IPS-15b (cell line): Measurements from ENCODE around the gene YAF2.

Experiments used
- H3K27me3 ChIP-seq: one replicate; pipeline ENCODE4 v1.6.1; 2013; ENCODE audit warnings: low read length; ENCODE audit not compliant: control insufficient read depth, insufficient read depth
- H3K36me3 ChIP-seq: one replicate; pipeline ENCODE4 v1.6.1; 2013; ENCODE audit warnings: low read length; ENCODE audit not compliant: control insufficient read depth, insufficient read depth
- H3K4me1 ChIP-seq: one replicate; pipeline ENCODE4 v1.6.1; 2013; ENCODE audit warnings: mild to moderate bottlenecking, low read length; ENCODE audit not compliant: control insufficient read depth, insufficient read depth
- H3K4me3 ChIP-seq: one replicate; pipeline ENCODE4 v1.5.1; 2013; ENCODE audit warnings: low read depth, low read length
- H3K9ac ChIP-seq: one replicate; pipeline ENCODE4 v1.6.1; 2013; ENCODE audit warnings: low read depth, mild to moderate bottlenecking, low read length
- H3K9me3 ChIP-seq: one replicate; pipeline ENCODE4 v1.6.1; 2013; ENCODE audit warnings: mild to moderate bottlenecking, low read length; ENCODE audit not compliant: control insufficient read depth, insufficient read depth

Gene YAF2

DNA sequence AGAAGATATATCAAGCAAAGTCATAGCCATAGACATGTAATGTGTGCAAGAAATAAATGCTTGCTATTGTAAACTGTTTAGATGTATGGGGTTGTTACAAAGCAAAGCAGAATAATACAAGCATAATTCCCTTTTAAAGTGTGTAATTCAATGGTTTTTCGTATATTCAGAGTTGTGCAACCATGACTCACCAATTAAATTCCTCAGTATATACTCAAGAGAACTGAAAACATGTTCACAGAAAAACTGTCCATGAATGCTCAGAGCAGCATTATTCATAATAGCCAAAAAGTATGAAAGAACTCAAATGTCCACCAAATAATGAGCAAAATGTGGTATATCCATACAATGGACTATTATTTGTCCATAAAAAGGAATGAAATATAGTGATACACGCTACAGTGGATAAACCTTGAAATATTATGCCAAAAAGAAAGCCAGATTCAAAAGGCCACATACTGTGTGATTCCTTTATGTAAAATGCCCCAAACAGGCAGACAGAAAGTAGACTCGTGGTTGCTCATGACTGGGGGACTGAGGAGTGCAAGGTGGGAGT, 102.7 kb downstream of the YAF2 start:
- H3K36me3 ChIP-seq: no peaks in the 10 kb centered on the region
- no peaks in the 10 kb centered on the region for H3K9me3 ChIP-seq
- no peaks in the 10 kb centered on the region for H3K27me3 ChIP-seq
- no peak overlapping the region for H3K4me3 ChIP-seq
- H3K4me1 ChIP-seq: no peaks in the 10 kb centered on the region
- H3K9ac ChIP-seq: no peak overlapping the region

DNA sequence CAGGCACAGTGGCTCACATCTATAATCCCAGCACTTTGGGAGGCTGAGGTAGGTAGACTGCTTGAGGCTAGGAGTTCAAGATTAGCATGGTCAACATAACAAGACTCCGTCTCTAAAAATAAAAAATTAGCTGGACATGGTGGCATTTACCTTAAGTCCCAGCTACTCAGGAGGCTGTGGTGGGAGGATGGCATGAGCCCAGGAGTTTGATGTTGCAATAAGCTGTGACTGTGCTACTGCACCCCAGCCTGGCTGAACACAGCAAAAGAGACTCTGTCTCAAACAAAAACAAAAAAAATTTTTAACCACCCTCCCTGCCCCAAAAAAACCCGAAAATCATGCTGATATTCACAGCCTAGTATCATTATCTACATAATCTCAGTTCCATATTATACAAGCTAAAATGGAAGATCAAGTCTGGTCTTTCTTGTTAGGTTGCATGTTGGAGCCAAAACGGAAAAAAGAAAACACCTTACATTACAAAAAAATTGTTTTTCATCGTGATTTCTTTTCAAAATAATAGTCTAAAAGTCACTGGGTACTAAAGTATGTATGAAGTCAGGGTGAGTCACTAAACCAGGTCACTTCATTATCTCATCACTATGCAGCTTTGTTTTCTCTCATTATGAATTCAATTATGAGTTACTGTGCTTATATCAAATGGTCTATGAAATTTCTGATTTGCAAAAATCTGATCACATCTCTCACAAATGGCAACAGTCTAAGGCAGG, 107.2 kb downstream of the YAF2 start:
- no peaks in the 10 kb centered on the region for H3K9me3 ChIP-seq
- no peak overlapping the region for H3K4me3 ChIP-seq
- no peaks in the 10 kb centered on the region for H3K4me1 ChIP-seq
- H3K27me3 ChIP-seq: no peaks in the 10 kb centered on the region
- no peak overlapping the region for H3K9ac ChIP-seq
- no peaks in the 10 kb centered on the region for H3K36me3 ChIP-seq

DNA sequence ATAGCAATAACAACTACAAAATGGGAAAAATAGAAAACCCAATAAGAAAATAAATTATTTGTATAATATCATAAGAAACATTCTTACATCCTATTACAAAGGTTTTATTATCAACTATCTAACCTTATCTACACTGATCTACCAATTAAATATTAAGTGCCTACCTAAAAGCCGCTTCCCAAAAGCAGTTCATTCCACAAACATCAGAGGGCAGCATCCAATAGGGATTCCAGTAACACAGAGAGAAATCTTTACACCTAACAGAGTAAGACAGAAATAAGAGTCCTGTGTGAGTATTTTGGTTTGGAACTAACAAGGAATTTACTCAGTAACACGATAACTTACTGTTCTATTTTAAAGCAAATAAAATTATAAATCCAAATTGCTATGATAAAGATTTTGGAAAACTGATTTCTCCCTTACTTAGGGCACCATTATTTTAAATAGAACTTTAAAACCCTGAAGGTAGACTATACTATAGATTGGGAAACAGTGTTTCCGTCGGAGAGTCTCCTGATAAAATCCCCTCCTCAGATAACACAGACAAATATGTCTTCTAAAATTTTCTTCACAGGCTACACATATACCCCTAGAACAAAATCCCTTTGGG, 108.3 kb downstream of the YAF2 start:
- H3K9ac ChIP-seq: no peak overlapping the region
- H3K4me1 ChIP-seq: peaks cover 9% of the 10 kb centered on the region
- H3K36me3 ChIP-seq: no peaks in the 10 kb centered on the region
- H3K9me3 ChIP-seq: no peaks in the 10 kb centered on the region
- H3K4me3 ChIP-seq: no peak overlapping the region
- H3K27me3 ChIP-seq: no peaks in the 10 kb centered on the region

DNA sequence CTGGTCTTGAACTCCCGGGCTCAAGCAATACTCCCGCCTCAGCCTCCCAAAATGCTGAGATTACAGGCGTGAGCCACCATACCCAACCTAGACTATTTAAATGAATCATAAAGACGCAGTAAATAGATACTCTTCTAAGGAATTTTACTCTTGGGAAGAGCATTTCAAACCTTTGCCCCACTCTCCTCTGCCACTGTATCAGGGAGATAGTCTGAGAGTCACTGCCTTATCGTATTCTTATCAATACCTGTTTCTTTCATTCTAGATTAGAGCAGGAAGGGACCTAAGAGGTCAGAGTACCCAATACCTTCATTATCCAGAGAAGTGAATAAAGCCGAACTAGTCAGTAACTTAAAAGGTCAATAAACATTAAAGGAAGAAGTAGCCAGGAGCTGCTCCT, 109.2 kb downstream of the YAF2 start:
- Histone ChIP-seq H3K9ac (no peak overlapping the region), H3K4me1 (peaks cover 10% of the 10 kb centered on the region), H3K36me3 (no peaks in the 10 kb centered on the region), H3K27me3 (no peaks in the 10 kb centered on the region), H3K9me3 (no peaks in the 10 kb centered on the region), H3K4me3 (no peak overlapping the region)

DNA sequence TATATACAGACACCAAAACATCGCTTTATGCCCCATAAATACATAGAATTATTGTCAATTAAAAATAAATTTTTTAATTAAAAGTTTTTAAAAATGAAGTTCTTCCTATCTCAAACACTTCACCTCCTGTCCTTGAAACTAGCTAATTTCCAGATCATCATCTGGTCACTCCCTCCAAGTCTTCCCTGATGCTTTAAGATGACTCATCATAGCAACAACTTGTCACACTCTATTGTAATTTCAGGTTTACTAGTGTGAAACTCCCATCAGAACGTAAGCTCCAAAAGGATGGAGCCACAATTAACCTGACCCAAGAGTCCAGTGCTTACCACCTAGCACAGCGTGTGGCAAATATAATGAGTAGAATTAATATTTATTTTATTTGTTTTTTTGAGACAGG, 109.7 kb downstream of the YAF2 start:
- H3K4me3 ChIP-seq: no peak overlapping the region
- peaks cover 10% of the 10 kb centered on the region for H3K4me1 ChIP-seq
- no peaks in the 10 kb centered on the region for H3K9me3 ChIP-seq
- no peak overlapping the region for H3K9ac ChIP-seq
- H3K27me3 ChIP-seq: no peaks in the 10 kb centered on the region
- no peaks in the 10 kb centered on the region for H3K36me3 ChIP-seq

DNA sequence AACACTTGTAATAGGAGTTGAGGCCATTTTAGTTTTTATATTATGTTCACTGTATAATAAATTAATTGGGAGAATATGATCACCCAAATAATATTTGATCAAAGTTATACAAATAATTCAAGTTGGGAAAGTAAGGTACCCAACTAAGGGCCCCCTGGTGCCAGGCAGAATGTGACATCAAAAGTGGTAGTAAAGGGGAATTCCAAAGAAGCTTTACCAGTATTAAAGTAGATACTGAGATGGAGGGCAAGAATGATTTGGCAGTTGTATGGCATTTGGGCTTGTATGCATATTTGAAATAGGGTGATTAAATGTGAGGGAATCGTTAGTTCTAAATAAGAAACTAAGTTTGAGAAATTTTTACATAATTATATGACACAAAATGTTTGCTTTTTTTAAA, 111.1 kb downstream of the YAF2 start:
- no peak overlapping the region for H3K9ac ChIP-seq
- H3K9me3 ChIP-seq: no peaks in the 10 kb centered on the region
- H3K4me1 ChIP-seq: peaks cover 10% of the 10 kb centered on the region
- no peak overlapping the region for H3K4me3 ChIP-seq
- H3K36me3 ChIP-seq: no peaks in the 10 kb centered on the region
- no peaks in the 10 kb centered on the region for H3K27me3 ChIP-seq

DNA sequence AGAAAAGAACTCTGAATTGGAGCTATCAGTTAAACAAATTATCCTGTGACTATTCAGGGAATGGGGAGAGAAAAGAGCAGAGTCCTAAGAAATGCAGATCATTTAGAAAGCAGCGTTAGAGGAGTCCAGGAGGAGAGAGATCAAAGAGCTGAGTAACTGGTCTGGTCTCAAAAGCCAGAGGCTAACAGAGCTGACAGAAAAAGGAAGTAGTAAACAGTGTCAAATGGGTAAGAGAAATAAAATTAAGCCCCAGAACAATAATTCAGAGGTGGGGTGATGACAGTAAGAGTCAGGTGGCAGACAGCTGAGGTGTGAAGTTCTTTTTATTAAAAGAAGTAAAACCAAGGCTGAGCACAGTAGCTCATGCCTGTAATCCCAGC, 112.7 kb downstream of the YAF2 start:
- Histone ChIP-seq H3K27me3 (no peaks in the 10 kb centered on the region), H3K36me3 (no peaks in the 10 kb centered on the region), H3K4me3 (no peak overlapping the region), H3K4me1 (peaks cover 10% of the 10 kb centered on the region), H3K9ac (no peak overlapping the region), H3K9me3 (no peaks in the 10 kb centered on the region)

DNA sequence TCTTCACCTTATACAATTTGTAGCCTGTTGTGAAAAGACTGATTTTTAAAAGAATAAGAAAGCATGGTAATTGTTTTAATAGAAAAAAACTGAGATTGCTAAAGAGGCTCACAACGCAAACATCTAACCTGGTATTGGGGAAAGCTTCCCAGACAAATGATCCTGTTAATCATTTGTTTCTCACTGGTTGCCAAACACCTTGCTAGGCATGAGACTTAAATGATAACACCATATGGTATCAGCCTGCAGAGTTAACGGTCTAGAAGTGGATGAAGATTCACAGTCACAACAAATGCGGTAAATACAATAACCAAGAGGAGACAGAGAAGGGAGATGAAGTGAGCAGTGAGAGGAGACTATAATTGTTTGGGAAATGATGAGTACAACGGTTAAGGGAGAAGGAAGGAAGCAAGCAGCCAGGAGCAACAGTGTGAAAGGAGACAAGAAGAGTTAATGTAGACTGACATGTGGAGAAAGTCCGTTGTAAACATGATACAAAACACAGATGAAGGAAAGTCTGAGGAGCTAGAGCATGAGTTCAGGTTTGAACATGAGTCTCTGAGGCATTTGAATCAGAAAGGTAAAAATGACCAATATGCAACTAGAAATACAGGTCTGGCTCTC, 113.2 kb downstream of the YAF2 start:
- Histone ChIP-seq H3K9ac (no peak overlapping the region), H3K4me3 (no peak overlapping the region), H3K27me3 (no peaks in the 10 kb centered on the region)

DNA sequence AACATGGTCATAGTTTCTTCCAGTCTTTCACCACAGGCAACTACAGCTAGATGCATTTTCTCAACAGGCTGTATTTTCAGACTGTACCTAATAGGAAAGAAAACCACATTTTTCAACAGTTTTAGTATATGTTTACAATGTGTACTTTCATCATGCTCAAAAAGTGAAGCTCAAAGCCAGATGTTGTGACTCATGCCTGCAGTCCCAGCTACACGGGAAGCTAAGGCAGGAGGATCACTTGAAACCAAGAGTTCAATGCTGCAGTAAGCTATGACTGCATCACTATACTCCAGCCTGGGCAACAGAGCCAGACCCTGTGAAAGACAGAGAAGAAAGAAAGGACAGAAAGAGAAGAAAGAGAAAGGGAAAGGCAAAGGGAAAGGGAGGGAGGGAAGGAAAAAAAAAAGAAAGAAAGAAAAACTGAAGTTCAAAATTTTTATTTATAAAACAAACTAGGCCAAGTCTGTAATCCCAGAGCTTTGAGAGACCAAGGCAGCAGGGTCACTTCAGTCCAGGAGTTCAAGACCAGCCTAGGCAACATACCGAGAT, 118.9 kb downstream of the YAF2 start:
- Histone ChIP-seq H3K27me3 (no peaks in the 10 kb centered on the region), H3K4me3 (no peak overlapping the region), H3K36me3 (no peaks in the 10 kb centered on the region), H3K4me1 (no peaks in the 10 kb centered on the region), H3K9me3 (no peaks in the 10 kb centered on the region), H3K9ac (no peak overlapping the region)

More for the DNA sequence above, 113.2 kb downstream of the YAF2 start:
- peaks cover 10% of the 10 kb centered on the region for H3K4me1 ChIP-seq
- no peaks in the 10 kb centered on the region for H3K9me3 ChIP-seq
- no peaks in the 10 kb centered on the region for H3K36me3 ChIP-seq

DNA sequence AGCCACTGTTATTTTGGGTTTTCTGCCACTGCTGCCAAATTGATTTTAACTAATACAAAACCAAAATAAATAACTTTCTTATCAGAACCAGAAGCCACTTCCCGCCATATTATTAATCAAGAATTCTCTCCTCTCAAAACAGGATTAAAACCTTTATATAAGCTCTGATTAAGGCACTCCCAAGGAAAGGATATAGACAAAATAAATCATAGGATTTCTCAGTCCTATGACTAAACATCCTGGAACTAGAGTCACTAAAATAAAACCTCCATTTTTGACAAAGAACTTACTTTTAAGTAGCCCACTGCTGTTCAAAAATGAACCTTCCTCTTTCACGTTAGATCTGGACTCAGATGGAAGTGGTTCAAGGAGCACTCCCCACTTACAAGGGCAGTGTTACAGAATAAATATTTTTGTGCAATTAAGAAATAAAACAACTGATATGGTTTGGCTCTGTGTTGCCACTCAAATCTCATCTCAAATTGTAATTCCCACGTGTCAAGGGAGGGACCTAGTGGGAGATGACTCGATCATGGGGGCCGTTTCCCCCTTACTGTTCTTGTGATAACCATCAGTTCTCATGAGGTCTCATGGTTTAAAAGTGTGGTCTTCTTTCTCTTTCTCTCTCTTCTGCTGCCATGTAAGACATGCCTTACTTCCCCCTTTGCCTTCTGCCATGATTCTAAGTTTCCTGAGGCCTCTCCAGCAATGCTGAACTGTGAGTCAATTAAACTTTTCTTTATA, 119.7 kb downstream of the YAF2 start:
- Histone ChIP-seq H3K4me1 (no peaks in the 10 kb centered on the region), H3K4me3 (no peak overlapping the region), H3K9me3 (no peaks in the 10 kb centered on the region), H3K27me3 (no peaks in the 10 kb centered on the region), H3K9ac (no peak overlapping the region), H3K36me3 (no peaks in the 10 kb centered on the region)

DNA sequence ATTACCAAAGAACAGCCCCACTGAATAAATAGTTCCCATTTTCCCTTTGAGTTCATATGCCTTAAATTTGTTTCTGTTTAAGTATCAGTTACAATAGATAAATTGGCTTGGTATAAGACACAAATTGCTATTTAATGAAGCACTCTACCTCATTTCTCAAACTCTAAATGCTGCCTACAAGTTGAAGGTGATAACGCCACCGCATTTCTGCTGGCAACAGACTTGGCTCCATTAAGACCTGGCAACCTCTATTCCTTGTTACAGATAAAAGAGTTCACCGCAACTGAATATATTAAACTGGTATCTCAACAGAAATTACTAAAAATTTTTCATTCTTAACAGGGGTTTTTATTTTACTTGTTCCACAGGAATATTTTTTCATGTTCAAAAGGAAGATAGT, 129.0 kb downstream of the YAF2 start:
- Histone ChIP-seq H3K4me1 (no peaks in the 10 kb centered on the region), H3K4me3 (no peak overlapping the region), H3K9me3 (no peaks in the 10 kb centered on the region), H3K9ac (no peak overlapping the region), H3K36me3 (no peaks in the 10 kb centered on the region), H3K27me3 (no peaks in the 10 kb centered on the region)
